GM12878 (cell line): ENCODE results near the gene LCORL. TPM values are rescaled to one million over a fixed set of nuclear protein-coding genes. Genes with fewer than 3 reads are reported as not detected.

ENCODE experiments used
- CHD2 ChIP-seq: IDR thresholded peaks from 2 replicates; pipeline ENCODE4 v1.6.1; 2011; ENCODE audit warnings: low read depth, low read length, improper control_type of control experiment, borderline replicate concordance
- CHD4 ChIP-seq: fragments of 200-600 bp; sonication (generic); IDR thresholded peaks from 2 replicates; pipeline ENCODE4 v1.6.1; 2016; ENCODE audit warnings: mild to moderate bottlenecking
- E2F8 ChIP-seq: fragments of 450-650 bp; IDR thresholded peaks from 2 replicates; pipeline ENCODE4 v1.6.1; 2018; ENCODE audit warnings: mild to moderate bottlenecking, low read depth, moderate library complexity; ENCODE audit not compliant: partially characterized antibody
- JUND ChIP-seq: IDR thresholded peaks from 2 replicates; pipeline ENCODE4 v1.6.1; 2012; ENCODE audit warnings: low read depth, mild to moderate bottlenecking, low read length, improper control_type of control experiment, moderate library complexity
- NBN ChIP-seq: fragments of 450-650 bp; IDR thresholded peaks from 2 replicates; pipeline ENCODE4 v1.6.1; 2016
- RBBP5 ChIP-seq: fragments of 200-600 bp; sonication (generic); conservative IDR thresholded peaks from 2 replicates; pipeline ENCODE4 v1.6.1; 2016
- ZNF274 ChIP-seq: IDR thresholded peaks from one replicate; pipeline ENCODE4 v1.8.0; 2011; ENCODE audit not compliant: insufficient read length, insufficient read depth
- polyA plus RNA-seq, 11 experiments: library from polyadenylated mRNA; depleted of rRNA in 4 of 11; unstranded in 6 of 11; stranded (reverse) in 5 of 11; fragments of >200 nt; fragmentation: Nextera tagmentation in 4 of 11; fragmentation: Illumina TruSeq in 1 of 11; extraction: Ambion mirVana in 4 of 11; extraction: Trizol in 1 of 11; gene quantifications; 1 replicate in 1 of 11; 2 replicates in 10 of 11; pipeline versions ENCODE4 v1.2.1 to v1.2.3, GENCODE V29; 2011 to 2016; ENCODE audit warnings: inconsistent platforms in 2 of 11, missing spikeins in 2 of 11, low read depth in 1 of 11
- total RNA-seq, 4 experiments: library from RNA; depleted of rRNA in 3 of 4; stranded (reverse); fragments of >200 nt in 3 of 4; fragmentation: Illumina TruSeq in 1 of 4; extraction: Trizol in 1 of 4; gene quantifications; 2 replicates each; pipeline versions ENCODE4 v1.2.1 to v1.2.3, GENCODE V29; 2013 to 2021
- TF ChIP-seq, protein P1 (sequence below): fragments of 450-650 bp; formaldehyde crosslinking; IDR thresholded peaks from 2 replicates; pipeline ENCODE4 v1.4.0; 2020; ENCODE audit warnings: mild to moderate bottlenecking, moderate library complexity
- TF ChIP-seq, protein P2 (sequence below): fragments of 150-350 bp; IDR thresholded peaks from 2 replicates; pipeline ENCODE4 v1.6.1; 2014; ENCODE audit warnings: mild to moderate bottlenecking, low read depth, low read length

LCORL gene
- total and polyA plus RNA-seq, 10 of the 15 experiments (the other 5 are each of a cell fraction or from before 2014, with no cell fraction given) = 2.2 to 9.8 (median 5.9) TPM

GRCh38 chr4:17810260-17811077, 211.1 kb downstream of the LCORL start, which contains the start of the genes DCAF16 and NCAPG (continued):
- TF ChIP-seq E2F8 = peak; percentile 85
- no peak for TF ChIP-seq RBBP5
- no peak for TF ChIP-seq CHD4
- no peak for TF ChIP-seq JUND
- TF ChIP-seq, protein P1, sequence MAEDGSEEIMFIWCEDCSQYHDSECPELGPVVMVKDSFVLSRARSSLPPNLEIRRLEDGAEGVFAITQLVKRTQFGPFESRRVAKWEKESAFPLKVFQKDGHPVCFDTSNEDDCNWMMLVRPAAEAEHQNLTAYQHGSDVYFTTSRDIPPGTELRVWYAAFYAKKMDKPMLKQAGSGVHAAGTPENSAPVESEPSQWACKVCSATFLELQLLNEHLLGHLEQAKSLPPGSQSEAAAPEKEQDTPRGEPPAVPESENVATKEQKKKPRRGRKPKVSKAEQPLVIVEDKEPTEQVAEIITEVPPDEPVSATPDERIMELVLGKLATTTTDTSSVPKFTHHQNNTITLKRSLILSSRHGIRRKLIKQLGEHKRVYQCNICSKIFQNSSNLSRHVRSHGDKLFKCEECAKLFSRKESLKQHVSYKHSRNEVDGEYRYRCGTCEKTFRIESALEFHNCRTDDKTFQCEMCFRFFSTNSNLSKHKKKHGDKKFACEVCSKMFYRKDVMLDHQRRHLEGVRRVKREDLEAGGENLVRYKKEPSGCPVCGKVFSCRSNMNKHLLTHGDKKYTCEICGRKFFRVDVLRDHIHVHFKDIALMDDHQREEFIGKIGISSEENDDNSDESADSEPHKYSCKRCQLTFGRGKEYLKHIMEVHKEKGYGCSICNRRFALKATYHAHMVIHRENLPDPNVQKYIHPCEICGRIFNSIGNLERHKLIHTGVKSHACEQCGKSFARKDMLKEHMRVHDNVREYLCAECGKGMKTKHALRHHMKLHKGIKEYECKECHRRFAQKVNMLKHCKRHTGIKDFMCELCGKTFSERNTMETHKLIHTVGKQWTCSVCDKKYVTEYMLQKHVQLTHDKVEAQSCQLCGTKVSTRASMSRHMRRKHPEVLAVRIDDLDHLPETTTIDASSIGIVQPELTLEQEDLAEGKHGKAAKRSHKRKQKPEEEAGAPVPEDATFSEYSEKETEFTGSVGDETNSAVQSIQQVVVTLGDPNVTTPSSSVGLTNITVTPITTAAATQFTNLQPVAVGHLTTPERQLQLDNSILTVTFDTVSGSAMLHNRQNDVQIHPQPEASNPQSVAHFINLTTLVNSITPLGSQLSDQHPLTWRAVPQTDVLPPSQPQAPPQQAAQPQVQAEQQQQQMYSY (CRISPR knock-in tag) = no peak
- peak; percentile 81 for TF ChIP-seq NBN
- TF ChIP-seq, protein P2, sequence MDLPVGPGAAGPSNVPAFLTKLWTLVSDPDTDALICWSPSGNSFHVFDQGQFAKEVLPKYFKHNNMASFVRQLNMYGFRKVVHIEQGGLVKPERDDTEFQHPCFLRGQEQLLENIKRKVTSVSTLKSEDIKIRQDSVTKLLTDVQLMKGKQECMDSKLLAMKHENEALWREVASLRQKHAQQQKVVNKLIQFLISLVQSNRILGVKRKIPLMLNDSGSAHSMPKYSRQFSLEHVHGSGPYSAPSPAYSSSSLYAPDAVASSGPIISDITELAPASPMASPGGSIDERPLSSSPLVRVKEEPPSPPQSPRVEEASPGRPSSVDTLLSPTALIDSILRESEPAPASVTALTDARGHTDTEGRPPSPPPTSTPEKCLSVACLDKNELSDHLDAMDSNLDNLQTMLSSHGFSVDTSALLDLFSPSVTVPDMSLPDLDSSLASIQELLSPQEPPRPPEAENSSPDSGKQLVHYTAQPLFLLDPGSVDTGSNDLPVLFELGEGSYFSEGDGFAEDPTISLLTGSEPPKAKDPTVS = no peak
- no peak for TF ChIP-seq ZNF274
- TF ChIP-seq CHD2 = peak; percentile 100
- TF ChIP-seq, all 136 proteins: peak for 54
